NCI-H748 (cell line): ENCODE data around the gene DKKL1.
A peak's percentile ranks its signal among the peaks of the same experiment; 100 is the strongest.
"Not testable (repeated sequence)": the region's sequence is repeated elsewhere in the genome, so short reads cannot be mapped to it uniquely, and the experiment has no call there.

Experiments
- DNase-seq: peaks from one replicate; lab custom pipeline; 2025; ENCODE audit not compliant: unreplicated experiment; lab: John Stamatoyannopoulos, UW

Gene DKKL1

DNA sequence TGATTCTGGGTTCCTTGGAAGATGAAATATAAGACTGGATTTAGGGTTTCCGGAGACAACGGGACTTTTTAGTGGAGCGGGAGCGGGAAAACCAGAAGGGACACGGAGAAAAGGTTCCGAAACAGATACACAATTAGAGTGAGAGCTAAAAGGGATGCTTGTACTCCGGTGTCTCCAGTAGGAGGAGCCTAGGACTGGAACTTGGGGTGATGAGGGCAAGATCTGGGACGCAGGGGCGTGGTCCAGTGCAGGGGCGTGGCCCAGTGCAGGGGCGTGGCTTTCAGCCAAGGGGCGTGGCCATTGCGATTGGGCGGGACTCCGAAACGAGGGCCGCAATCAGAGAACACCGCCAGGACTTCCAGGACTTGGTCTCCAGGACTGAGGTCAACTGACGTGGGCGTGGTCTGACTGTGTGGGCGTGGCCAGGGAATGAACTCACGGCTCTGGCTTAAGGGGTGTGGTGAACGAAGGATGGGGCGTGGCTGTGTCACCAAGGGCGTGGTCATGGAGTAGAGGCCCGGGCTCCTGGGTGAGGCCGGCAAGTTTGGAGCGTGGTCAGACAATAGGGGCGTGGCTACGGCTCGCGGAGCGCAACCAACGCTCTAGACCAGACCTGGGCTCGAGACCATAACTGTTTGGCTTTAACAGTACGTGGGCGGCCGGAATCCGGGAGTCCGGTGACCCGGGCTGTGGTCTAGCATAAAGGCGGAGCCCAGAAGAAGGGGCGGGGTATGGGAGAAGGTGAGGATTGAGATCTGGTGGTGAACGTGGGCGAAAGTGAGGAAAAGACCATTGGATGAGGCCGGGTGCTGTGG, at the start of gene DKKL1:
Gene DKKL1 (plus strand): TSS at position 610 of the 815 bp plus-strand sequence. CDS start 122 bp downstream, at position 732.
- DNase-seq = peak; percentile 91

- DNase-seq = peak; percentile 15
These were observed 48.6 kb upstream of the DKKL1 start for GRCh38 chr19:49315111-49315510.

GRCh38 chr19:49316284-49316683, 47.4 kb upstream of the DKKL1 start:
- DNase-seq = no peak

DNA sequence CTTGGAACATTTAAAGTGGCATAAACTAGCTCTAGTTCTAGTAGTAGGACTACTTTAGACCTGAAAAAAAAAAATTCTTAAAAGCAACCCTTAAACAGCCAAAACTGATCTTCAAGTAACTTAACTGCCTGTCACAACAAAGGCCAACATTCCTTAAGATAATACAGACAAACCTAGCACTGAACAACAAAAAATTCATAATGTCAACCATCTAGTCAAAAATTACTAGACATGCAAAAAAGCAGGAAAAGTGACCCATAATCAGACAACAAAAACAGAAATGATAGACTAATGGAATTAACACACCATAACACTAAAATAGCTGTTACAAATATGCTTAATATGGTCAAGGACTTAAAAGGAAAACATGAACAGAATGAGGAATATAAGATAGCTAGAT, 45.4 kb upstream of the DKKL1 start:
- no peak for DNase-seq

- DNase-seq = no peak
These were observed 38.7 kb upstream of the DKKL1 start, which contains the start of gene SLC6A16 for GRCh38 chr19:49324801-49325576. Gene SLC6A16, minus strand, starts transcription at chr19:49325191. Its CDS starts 13,844 bp downstream, at chr19:49311347.

DNA sequence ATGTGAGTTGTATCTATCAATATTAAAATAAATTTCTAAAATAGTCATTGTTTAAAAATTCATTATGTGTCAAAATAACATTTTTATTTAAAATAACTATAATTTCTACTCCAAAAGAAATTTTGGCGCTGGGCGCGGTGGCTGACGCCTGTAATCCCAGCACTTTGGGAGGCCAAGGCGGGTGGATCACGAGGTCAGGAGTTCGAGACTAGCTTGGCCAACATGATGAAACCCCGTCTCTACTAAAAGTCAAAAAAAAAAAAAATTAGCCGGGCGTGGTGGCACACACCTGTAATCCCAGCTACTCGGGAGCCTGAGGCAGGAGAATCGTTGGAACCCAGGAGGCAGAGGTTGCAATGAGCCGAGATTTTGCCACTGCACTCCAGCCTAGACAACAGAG, 37.9 kb upstream of the DKKL1 start:
- not testable (repeated sequence) for DNase-seq

DNA sequence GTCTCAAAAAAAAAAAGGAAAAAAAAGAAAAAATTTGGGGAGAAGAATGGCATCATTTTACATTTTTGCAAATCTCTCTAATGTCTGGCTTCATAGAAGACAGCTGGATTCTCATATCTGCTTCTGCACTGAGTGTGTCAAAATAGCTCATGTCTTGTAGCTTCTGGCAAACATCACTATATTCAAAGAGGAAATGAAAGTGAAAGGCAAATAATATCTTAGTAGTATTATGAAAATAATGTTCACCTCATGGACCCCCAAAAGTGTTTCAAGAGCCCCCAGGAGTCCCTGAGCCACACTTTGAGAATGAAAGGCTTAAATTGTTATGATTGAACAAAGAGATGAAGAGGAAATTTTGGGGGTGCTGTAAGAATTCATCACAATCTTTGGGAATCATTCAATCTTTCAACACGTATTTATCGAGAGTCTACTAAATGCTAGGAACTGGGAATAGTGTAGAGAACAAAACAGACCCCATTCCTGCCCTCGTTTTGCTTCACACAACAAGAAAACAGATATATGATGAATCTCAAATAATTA, 37.4 kb upstream of the DKKL1 start:
- DNase-seq = no peak

DNA sequence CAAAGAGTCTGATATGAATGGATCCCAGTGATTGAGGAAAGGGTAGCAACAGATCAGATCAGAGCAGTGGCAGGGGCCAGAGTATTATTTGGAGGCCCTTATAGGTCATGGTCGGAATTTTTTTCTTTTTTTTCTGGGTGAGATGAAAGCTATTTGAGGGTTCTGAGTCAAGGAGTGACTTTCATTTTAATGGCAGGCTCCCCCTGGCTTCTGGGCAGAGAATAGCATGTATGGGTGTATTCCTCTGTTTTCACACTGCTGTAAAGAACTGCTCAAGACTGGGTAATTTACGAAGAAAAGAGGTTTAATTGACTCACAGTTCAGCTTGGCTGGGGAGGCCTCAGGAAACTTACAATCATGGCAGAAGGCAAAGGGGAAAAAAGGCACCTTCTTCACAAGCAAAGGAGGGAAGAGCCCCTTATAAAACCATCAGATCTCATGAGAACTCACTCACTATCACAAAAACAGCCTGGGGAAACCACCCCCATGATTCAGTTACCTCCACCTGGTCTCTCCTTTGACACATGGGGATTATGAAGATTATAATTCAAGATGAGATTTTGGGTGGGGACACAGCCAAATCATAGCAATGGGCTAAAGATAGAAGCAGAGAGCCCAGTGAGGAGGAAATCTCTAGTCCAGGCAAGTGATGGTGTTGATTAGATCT, 35.7 kb upstream of the DKKL1 start:
- peak; percentile 22 for DNase-seq

GRCh38 chr19:49328741-49329140, 34.9 kb upstream of the DKKL1 start:
- no peak for DNase-seq

DNA sequence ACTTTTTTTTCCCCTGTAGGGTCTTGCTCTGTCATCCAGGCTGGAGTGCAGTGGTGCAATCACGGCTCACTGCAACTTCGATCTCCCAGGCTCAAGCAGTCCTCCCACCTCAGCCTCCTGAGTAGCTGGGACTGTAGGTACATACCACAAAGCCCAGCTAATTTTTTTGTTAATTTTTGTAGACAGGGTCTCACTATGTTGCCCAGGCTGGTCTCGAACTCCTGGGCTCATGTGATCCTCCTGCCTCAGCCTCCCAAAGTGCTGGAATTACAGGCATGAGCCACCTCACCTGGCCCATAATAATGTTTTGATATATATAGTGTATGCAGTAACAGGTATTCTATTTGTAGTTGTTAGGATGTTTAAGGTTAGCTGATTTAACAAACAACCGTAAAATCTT, 32.5 kb upstream of the DKKL1 start:
- DNase-seq = not testable (repeated sequence)

- DNase-seq = peak; percentile 34
These were observed 32.0 kb upstream of the DKKL1 start for GRCh38 chr19:49331616-49332055.

GRCh38 chr19:49332691-49333417, 30.8 kb upstream of the DKKL1 start:
- not testable (repeated sequence) for DNase-seq

- no peak for DNase-seq
These were observed 30.3 kb upstream of the DKKL1 start for GRCh38 chr19:49333418-49333805.

GRCh38 chr19:49333811-49334288, 29.8 kb upstream of the DKKL1 start:
- no peak for DNase-seq

DNA sequence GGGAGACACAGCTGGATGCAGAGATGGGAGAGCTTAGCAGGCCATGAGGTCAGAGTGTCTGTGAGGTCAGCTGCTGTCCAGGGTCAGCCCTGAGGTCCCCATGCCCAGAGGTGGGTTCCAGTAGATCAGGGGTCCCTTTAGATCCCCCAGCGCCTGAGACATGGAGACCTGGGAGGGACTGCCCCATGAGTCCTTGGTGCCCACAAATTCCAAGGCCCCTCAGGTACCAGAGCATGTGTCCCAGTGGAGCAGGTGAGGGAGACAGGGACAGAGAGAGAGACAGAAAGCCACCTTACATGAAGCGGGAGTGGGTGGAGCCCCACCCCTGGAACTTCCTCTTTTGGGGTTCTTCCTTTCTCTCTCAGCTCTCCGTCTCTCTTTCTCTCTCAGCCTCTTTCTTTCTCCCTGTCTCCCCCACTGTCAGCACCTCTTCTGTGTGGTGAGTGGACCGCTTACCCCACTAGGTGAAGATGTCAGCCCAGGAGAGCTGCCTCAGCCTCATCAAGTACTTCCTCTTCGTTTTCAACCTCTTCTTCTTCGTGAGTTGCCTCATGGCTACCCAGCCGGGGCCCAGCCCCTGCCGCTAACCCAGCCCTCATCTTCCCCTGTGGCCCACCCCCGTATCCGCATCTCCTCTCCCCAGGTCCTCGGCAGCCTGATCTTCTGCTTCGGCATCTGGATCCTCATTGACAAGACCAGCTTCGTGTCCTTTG, 28.4 kb upstream of the DKKL1 start, which contains the start of gene CD37:
Gene CD37 (plus strand): TSS at position 336 of the 713 bp plus-strand sequence. CDS start 135 bp downstream, at position 471.
- DNase-seq = no peak

DNA sequence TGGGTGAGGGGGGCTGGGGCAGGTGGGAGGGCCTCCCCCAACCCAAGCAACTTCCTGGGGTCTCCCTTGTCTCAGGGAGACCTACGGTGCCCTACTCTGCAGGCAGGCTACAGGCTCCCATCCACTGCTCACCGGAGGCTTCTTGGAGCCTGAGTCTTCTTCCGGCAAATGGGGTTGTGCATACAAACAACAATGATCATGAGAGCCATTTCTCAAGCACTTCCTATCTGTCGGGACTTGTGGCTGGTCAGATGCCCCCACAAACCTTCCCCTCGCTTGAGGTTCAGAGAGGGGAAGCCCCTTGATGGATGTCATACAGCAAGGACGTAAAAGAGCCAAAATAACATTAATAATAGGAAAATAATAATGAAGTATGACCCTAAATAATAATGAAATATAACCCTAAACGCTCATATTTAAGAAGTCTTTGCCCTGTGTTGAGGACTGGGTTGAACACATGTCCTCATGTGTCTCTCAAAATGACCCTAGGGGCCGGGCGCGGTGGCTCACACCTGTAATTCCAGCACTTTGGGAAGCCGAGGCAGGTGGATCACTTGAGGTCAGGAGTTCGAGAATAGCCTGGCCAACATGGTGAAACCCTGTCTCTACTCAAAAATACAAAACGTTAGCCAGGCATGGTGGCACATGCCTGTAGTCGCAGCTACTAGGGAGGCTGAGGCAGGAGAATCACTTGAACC, 27.7 kb upstream of the DKKL1 start:
- no peak for DNase-seq

GRCh38 chr19:49336482-49337266, 27.0 kb upstream of the DKKL1 start:
- DNase-seq = no peak
